GM21717 (cell line): Measurements from ENCODE around the gene TMC8.
"Not testable (repeated sequence)": the region's sequence is repeated elsewhere in the genome, so short reads cannot be mapped to it uniquely, and the experiment has no call there.

Experiments used
- ATAC-seq: cut with Tn5 transposase; IDR thresholded peaks from one replicate; pipeline ENCODE4 v1.9.1; 2021; ENCODE audit warnings: mild to moderate bottlenecking, moderate library complexity; ENCODE audit not compliant: unreplicated experiment

The TMC8 gene

GRCh38 chr17:78110363-78111015 is 20.1 kb upstream of the TMC8 start:
- no peak for ATAC-seq

DNA sequence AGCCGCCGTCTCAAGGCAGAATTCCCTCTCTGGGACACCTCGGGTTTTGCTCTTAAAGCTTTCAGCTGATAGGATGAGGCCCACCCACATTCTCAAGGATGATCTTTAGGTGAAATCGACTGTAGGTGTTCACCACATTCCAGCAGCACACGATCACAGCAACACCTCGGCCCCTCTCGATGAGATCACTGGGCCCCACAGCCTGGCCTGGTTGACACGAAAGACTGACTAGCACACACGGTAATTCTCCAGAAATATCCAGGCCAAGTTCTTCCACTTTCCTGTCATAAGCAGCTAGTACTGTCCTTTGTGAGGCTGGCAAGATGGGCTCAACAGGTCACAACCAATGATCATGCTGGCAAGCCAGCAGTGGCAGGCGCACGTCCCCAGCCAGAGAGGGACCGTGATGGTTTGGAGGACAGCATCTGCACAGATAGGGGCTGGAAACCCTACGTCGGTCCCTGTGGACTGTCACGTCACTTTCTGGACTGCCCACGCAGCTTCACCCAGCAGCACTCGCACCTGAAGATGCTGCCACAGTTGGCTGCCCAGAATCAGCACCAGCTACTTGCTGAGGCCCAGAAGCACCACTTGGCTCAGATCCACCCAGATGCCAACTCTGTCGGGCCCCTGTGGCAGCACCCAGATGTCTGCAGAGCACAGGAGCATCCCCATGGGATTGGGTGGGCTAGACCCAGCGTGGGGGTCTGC is 19.4 kb upstream of the TMC8 start:
- ATAC-seq, result no peak

DNA sequence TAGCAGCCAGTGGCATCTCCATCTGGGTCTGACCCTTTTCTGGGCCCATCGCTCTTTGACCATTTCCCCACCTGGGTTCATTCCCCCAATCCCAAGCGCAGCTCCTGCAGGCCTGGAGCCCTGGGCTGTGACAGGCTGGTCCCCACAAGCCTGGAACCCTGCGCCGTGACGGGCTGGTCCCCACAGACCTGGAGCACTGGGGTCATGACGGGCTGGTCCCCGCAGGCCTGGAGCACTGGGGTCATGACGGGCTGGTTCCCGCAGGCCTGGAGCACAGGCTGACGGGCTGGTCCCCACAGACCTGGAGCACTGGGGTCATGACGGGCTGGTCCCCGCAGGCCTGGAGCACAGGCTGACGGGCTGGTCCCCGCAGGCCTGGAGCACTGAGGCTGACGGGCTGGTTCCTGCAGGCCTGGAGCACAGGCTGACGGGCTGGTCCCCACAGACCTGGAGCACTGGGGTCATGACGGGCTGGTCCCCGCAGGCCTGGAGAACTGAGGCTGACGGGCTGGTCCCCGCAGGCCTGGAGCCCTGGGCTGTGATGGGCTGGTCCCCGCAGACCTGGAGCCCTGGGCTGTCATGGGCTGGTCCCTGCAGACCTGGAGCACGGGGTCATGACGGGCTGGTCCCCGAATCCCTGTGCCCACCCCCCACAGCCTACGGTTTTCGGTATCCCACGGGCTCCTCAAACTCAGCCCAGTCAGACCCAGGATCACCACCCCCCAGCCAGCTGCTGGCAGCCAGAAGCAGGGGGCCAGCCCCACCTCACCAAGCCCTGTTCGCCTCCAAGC is 18.6 kb upstream of the TMC8 start:
- no peak for ATAC-seq

- ATAC-seq, result no peak
These were observed 17.8 kb upstream of the TMC8 start for GRCh38 chr17:78112518-78113471.

- ATAC-seq, result no peak
These were observed 16.5 kb upstream of the TMC8 start for GRCh38 chr17:78113804-78114785.

DNA sequence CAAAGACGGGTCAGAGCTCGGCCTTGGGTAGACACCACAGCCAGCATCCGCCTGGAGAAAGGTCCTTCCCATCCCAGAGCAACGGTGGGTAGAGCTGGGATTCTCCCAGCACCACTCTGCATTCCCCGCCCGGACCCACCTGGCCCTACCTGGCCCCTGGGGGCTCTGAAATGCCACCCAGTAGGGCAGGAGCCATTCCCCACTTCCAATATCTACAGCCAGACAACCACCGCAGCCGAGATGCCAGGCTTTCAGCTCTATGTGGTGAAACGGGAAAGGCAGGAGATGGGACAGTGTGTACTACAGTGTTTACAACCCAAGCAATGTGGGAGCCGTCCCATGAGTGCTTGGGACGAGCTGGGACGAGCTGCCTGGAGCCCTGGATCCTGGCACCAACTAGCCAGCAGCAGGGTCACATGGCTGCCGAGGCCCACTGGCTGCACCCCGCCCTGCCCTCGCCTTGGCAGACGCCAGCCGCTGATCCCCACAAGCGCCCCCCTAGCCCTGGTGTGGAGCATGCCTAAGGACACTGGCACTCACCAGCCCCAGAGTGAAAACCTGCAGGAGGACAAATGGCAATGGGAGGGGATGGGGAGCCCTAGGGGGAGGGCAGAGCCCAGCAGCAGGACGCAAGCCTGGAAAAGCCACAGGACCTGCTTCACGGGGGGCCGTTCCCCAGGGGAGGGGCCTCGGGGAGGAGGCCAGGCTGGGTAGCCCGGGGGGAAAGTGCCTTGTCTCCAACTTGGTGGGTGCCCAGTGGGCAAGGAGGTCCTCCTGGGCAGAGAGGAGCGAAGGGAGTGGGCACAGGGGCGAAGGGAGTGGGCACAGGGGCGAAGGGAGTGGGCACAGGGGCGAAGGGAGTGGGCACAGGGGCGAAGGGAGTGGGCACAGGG is 15.5 kb upstream of the TMC8 start:
- ATAC-seq, result no peak

DNA sequence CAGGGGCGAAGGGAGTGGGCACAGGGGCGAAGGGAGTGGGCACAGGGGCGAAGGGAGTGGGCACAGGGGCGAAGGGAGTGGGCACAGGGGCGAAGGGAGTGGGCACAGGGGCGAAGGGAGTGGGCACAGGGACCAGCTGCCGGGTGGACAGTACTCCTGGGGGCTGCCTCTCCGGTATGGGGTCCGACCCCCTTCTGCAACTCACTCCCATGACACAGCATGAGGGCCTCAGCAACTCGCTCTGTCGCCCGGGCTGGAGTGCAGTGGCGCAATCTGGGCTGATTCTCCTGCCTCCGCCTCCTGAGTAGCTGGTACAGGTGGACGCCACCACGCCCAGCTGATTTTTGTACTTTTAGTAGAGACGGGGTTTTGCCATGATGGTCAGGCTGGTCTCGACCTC is 14.8 kb upstream of the TMC8 start:
- ATAC-seq, result not testable (repeated sequence)

DNA sequence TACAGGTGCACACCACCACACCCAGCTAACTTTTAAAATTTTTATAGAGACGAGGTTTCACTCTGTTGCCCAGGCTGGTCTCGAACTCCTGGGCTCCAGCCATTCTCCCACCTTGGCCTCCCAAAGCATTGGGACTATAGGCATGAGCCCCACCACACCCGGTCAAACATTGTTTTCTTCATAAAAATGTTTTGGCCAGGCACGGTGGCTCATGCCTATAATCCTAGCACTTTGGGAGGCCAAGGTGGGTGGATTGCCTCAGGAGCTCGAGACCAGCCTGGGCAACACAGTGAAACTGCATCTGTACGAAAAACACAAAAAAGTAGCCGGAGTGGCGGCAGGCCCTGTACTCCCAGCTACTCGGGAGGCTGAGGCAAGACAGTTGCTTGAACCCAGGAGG is 14.2 kb upstream of the TMC8 start:
- ATAC-seq, result no peak

GRCh38 chr17:78117027-78117981 is 13.3 kb upstream of the TMC8 start:
- no peak for ATAC-seq

GRCh38 chr17:78118801-78119241 is 11.8 kb upstream of the TMC8 start:
- no peak for ATAC-seq

DNA sequence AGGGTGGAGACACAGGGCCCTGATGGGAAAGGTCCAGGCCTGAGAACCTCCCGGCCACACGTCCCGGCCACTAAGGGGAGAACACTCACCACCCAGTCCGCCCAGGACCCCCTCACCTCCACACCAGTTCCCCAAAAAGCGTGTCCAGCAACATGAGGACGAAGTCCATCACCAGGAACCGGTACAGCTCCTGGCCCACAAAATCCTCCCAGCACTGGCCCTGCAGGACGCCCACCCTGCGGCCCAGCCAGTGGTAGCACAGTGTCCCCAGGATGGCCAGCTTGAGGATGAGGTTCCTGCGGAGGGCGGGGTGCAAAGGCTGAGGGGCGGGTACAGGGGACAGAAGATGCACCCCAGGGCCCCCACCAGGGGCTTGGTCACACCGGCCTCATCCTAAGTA is 10.0 kb upstream of the TMC8 start:
- no peak for ATAC-seq

DNA sequence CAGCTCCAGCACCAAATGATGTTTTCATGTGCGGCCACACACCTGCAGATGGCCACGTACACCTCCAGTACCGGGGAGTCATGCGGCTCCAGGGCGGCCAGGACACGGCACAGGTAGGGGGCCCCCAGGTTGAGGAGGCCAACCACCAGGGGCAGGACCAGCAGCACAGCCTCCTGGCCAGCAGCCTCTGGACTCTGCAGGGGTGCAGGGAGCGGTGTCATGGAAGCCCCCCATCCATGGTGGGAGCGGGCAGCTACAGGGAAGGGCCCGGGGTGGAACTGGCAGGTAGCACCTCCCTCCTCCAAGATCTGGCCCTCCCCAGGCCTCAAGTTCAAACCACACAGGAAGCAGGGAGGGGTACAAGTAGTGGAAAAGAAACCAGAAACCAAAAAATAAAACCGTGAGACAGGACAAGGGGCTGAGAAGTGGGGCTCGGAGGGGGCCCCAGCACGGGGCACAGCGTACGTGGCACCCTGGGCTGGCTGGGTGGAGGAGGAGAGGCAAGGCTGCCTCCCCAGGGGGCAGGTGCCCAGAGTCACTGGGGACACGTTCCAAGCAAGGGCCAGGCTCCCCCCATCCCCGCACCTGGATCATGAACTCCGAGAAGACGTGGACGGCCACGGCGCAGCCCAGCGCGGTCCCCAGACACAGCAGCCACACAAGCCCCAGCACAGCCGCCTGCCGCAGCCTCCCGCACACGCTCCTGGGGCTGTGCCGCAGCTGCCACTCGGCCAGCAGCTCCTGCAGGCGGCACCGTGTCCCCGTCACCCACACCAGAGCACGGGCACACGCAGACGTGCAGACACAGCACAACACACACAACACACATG is 9.4 kb upstream of the TMC8 start:
- ATAC-seq, result no peak

GRCh38 chr17:78121801-78122215 is 8.8 kb upstream of the TMC8 start:
- ATAC-seq, result no peak

DNA sequence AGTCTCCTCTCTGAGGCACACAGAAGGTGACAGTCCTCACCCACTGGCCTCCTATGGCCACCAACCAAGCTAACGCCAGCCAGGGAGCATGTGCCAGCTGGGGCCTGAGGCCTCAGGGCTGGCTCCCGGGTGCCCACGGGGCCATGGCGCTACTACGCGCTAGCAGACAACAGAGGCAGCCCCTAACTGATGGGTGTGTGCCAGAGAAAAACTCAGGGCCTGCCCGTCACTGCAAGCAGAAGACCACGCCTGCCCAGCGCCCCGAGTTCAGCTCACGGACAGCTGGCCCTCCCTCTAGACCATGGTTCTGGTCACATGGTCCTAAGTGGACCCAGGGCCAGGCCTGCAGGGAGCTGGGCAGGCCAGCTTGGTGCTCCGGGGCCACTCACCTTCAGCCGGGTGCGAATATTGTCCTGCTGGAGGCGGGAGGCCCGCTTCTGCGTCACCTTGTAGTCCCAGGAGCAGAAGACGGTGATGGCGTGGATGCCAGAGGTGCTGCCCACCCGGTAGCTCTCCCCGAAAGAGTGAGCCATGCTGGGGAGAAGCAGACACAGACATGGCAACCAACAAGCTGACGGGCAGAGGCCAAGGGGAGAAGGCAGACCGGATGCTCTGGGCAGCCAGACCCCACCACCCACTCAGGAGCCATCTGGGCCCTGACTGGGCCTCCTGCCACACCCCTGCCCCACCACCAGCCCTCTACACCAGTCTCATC is 8.2 kb upstream of the TMC8 start:
- no peak for ATAC-seq

DNA sequence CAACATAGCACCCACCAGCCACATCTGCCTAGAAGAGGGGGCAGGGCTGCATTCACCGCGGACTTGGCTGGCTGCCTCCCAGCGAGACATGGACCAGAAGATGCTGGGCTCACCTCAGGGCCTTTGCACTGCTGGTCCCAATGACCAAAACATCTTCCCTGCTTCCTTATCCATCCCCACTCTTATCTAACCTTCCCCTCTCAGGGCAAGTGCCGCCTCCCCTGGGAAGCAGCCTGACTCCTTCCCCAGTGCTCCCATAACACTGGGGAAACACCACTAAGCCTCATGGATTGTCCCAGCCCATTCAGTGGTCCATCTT is 7.7 kb upstream of the TMC8 start:
- no peak for ATAC-seq

GRCh38 chr17:78123258-78123929 is 7.2 kb upstream of the TMC8 start:
- no peak for ATAC-seq
